Calu3 (cell line): ENCODE measurements around the gene TCP10L. TPM values are rescaled to one million over a fixed set of nuclear protein-coding genes. Genes with fewer than 3 reads are reported as not detected.

ENCODE experiments used
- BruUV-seq: library from RNA; stranded (reverse); fragments of 400-500 nt; replicated peaks from 2 replicates; lab custom pipeline; 2021; lab: Mats Ljungman, UMichigan
- CTCF ChIA-PET: fragments of 300-600 bp; sonication (Branson Sonifier 250); formaldehyde crosslinking; loops from one replicate; lab custom pipeline; 2022; ENCODE audit warnings: antibody characterized with exemption; lab: Charles Lee
- DNase-seq: peaks from one replicate; pipeline ENCODE4 v3.0.0; 2022
- H3K27ac Mint-ChIP-seq: one replicate; pipeline ENCODE4 v1.8.0; 2022; ENCODE audit warnings: mixed read lengths; ENCODE audit not compliant: unreplicated experiment
- H3K27me3 Mint-ChIP-seq: one replicate; pipeline ENCODE4 v1.8.0; 2022; ENCODE audit warnings: mixed read lengths; ENCODE audit not compliant: unreplicated experiment
- H3K36me3 Mint-ChIP-seq: one replicate; pipeline ENCODE4 v1.8.0; 2022; ENCODE audit warnings: mild to moderate bottlenecking, moderate library complexity, mixed read lengths; ENCODE audit not compliant: insufficient read depth, unreplicated experiment
- H3K4me1 Mint-ChIP-seq: one replicate; pipeline ENCODE4 v1.8.0; 2022; ENCODE audit warnings: mild to moderate bottlenecking, low read depth, mixed read lengths; ENCODE audit not compliant: unreplicated experiment
- H3K4me3 Mint-ChIP-seq: one replicate; pipeline ENCODE4 v1.8.0; 2022; ENCODE audit warnings: mild to moderate bottlenecking, low read depth, moderate library complexity, mixed read lengths; ENCODE audit not compliant: unreplicated experiment
- H3K9me3 Mint-ChIP-seq: one replicate; pipeline ENCODE4 v1.8.0; 2022; ENCODE audit warnings: low read depth, mixed read lengths; ENCODE audit not compliant: unreplicated experiment
- intact Hi-C: fragments of 100-400 bp; cut with micrococcal nuclease; formaldehyde crosslinking; loops from one replicate; pipeline ENCODE4 v1.10.0; 2022; ENCODE audit not compliant: unreplicated experiment
- total RNA-seq: library from RNA; stranded (reverse); gene quantifications from 2 replicates; pipeline ENCODE4 v1.2.3, GENCODE V29; 2022
- TF ChIP-seq, protein P1 (sequence below): fragments of 200-600 bp; IDR thresholded peaks from one replicate; pipeline ENCODE4 v1.8.0; 2022; ENCODE audit warnings: antibody characterized with exemption; ENCODE audit not compliant: unreplicated experiment

The TCP10L gene
- total RNA-seq, 1 experiment from 2014 or later, result not detected

DNA sequence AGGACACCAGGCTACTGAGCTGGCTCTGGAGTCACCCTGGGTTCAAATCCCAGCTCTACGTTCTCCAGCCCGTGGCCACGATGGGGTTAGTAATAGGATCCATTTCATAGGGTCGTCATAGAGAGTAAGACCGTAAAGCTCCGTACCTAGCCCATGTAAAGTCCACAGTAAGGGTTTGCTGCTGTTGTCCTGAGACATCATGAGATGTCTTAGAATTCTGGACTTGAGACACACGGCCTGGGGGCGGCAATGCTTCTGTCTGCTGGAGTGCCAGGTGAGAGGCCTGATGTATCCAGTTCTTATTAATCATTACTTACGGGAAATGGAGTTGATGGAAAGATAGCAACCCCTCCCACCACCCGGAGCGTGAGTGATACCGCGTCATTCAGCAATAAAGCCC lies 3.6 kb downstream of the TCP10L start:
- TF ChIP-seq, protein P1, sequence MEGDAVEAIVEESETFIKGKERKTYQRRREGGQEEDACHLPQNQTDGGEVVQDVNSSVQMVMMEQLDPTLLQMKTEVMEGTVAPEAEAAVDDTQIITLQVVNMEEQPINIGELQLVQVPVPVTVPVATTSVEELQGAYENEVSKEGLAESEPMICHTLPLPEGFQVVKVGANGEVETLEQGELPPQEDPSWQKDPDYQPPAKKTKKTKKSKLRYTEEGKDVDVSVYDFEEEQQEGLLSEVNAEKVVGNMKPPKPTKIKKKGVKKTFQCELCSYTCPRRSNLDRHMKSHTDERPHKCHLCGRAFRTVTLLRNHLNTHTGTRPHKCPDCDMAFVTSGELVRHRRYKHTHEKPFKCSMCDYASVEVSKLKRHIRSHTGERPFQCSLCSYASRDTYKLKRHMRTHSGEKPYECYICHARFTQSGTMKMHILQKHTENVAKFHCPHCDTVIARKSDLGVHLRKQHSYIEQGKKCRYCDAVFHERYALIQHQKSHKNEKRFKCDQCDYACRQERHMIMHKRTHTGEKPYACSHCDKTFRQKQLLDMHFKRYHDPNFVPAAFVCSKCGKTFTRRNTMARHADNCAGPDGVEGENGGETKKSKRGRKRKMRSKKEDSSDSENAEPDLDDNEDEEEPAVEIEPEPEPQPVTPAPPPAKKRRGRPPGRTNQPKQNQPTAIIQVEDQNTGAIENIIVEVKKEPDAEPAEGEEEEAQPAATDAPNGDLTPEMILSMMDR, result no peak
- Mint-ChIP-seq H3K27me3 (no peaks in the 10 kb centered on the region), H3K4me3 (no peak overlapping the region), H3K27ac (no peak overlapping the region), H3K9me3 (no peaks in the 10 kb centered on the region), H3K4me1 (no peaks in the 10 kb centered on the region), H3K36me3 (no peaks in the 10 kb centered on the region)
- no TSS peak for BruUV-seq
- intact Hi-C loops, result no loop called here
- CTCF ChIA-PET, result interaction anchor here (0.6 kb wide), 1 partner anchor 27 kb away, joined by 3 read pairs; no protein-coding TSS in a partner anchor
- DNase-seq, result no peak

DNA sequence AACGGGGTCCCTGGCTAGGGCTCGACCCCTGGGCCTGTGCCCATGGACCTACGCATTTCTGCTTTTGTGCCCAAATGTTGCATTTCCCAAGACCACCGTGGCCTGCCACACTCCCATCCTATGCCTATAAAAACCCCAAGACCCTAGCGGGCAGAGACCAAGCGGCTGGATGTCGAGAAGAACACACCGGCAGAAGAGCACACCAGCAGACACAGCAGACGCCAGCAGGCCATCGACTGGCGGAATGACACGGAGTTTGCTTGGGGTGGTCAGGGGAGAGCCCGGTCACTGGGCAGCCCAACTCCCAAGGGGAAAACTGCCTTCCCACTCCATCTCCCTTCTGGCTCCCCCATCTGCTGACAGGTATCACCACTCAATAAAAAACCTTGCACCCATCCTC lies 4.4 kb downstream of the TCP10L start:
- Mint-ChIP-seq H3K27ac (no peak overlapping the region), H3K27me3 (no peaks in the 10 kb centered on the region), H3K9me3 (no peaks in the 10 kb centered on the region), H3K36me3 (no peaks in the 10 kb centered on the region), H3K4me1 (no peaks in the 10 kb centered on the region), H3K4me3 (no peak overlapping the region)
- BruUV-seq, result no TSS peak
- no peak for DNase-seq
- intact Hi-C loops, result no loop called here
- TF ChIP-seq, protein P1, result no peak
- CTCF ChIA-PET, result no interaction called here

DNA sequence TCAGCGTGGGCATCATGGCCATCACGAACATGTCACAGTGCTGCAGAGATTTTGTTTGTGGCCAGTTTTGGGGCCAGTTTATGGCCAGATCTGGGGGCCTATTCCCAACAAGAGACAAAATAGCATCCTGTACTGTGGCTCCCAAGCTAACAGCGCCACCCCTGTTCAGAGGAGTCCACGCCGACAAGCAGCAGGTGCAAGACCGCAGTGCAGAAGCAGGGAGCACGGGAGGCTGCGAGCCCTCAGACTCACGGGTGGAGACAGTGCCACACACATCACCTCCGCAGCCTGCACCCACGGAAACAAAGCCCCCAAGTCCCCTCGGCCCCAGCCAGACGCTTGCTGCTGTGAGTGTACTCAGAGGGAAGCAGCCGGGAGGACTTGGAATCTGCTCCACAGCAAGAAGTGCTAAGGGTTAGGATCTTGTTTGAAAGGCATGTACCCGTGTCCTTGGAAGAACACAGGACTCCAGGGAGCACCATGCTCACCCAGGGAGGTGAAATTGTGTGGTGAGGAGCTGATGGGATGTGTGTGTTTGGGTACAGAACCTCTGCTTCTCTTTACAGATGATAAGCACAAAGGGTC lies 7.1 kb downstream of the TCP10L start:
- Mint-ChIP-seq H3K4me1 (no peaks in the 10 kb centered on the region), H3K27ac (no peak overlapping the region), H3K9me3 (no peaks in the 10 kb centered on the region), H3K27me3 (no peaks in the 10 kb centered on the region), H3K36me3 (no peaks in the 10 kb centered on the region), H3K4me3 (no peak overlapping the region)
- DNase-seq, result peak; percentile 19
- TF ChIP-seq, protein P1, result no peak
- intact Hi-C loops, result no loop called here
- CTCF ChIA-PET, result interaction anchor here (0.6 kb wide), 1 partner anchor 176 kb away, joined by 3 read pairs; no protein-coding TSS in a partner anchor
- no TSS peak for BruUV-seq

DNA sequence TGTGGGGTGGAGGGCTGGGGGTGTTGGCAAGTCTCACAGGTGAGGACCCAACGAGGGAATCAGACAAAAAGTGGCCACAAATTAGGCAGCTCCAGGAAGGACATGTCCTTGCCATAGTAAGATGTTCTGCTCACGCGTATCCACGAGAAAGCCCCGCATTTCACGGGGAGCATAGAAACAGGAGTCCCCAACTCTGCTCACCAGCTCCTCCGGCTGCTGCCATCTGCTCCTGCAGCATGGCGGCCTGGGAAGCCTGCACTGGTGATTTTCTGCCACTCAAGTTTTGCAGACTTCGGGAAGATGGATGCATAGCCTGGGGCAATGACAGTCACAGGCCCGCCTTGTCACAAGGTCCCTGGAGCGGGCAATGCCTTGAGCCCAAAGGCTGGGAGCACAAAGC lies 9.3 kb downstream of the TCP10L start:
- H3K36me3 Mint-ChIP-seq, result no peaks in the 10 kb centered on the region
- TF ChIP-seq, protein P1, result no peak

More for the DNA sequence above, 9.3 kb downstream of the TCP10L start:
- CTCF ChIA-PET, result no interaction called here
- H3K4me3 Mint-ChIP-seq, result no peak overlapping the region
- H3K4me1 Mint-ChIP-seq, result no peaks in the 10 kb centered on the region
- H3K9me3 Mint-ChIP-seq, result no peaks in the 10 kb centered on the region
- H3K27ac Mint-ChIP-seq, result no peak overlapping the region
- H3K27me3 Mint-ChIP-seq, result no peaks in the 10 kb centered on the region
- intact Hi-C loops, result no loop called here
- BruUV-seq, result no TSS peak
- no peak for DNase-seq
